ENCODE measurements around the gene GPR108. TPM values are rescaled to one million over a fixed set of nuclear protein-coding genes. Genes with fewer than 3 reads are reported as not detected.

Gene GPR108
- total RNA-seq, 1 experiment from 2014 or later: 53.6 TPM

- peaks cover 2% of the 10 kb centered on the region for H3K36me3 Mint-ChIP-seq (ENCODE audit: insufficient read depth, unreplicated experiment)
- no peak for DNase-seq
Observed at GRCh38 chr19:6694147-6694815, 43.1 kb downstream of the GPR108 start.

GRCh38 chr19:6693681-6694080 lies 43.7 kb downstream of the GPR108 start:
- BruUV-seq (replicated peaks): no TSS peak
- H3K4me1 Mint-ChIP-seq (ENCODE audit: low read depth, unreplicated experiment): peaks cover 3% of the 10 kb centered on the region
- H3K9me3 Mint-ChIP-seq (ENCODE audit: unreplicated experiment): peaks cover 10% of the 10 kb centered on the region
- H3K27me3 Mint-ChIP-seq (ENCODE audit: insufficient read depth, unreplicated experiment): no peaks in the 10 kb centered on the region
- no peaks in the 10 kb centered on the region for H3K27me3 ChIP-seq (replicated peaks; ENCODE audit: control insufficient read depth, insufficient read depth, low read length)
- peaks cover 8% of the 10 kb centered on the region for H3K36me3 Mint-ChIP-seq (ENCODE audit: insufficient read depth, unreplicated experiment)
- DNase-seq: no peak
- no peak overlapping the region for H3K4me3 ChIP-seq (ENCODE audit: low read depth, low read length)
- H3K9me3 ChIP-seq: no peaks in the 10 kb centered on the region
- POLR2A ChIA-PET: no interaction called here
- CTCF ChIA-PET: no interaction called here
- H3K36me3 ChIP-seq (ENCODE audit: control insufficient read depth, insufficient read depth, low read length): no peaks in the 10 kb centered on the region
- no peak overlapping the region for H3K27ac Mint-ChIP-seq (ENCODE audit: unreplicated experiment)
- no peak for TF ChIP-seq CTCF (IDR thresholded peaks at IDR 0.05; ENCODE audit: insufficient read depth in 1 of 2, low read depth in 1 of 2, low read length in 1 of 2, severe bottlenecking in 1 of 2, unreplicated experiment in 1 of 2)
- no peak overlapping the region for H3K4me3 Mint-ChIP-seq (ENCODE audit: unreplicated experiment)
- intact Hi-C loops (cut with micrococcal nuclease; ENCODE audit: unreplicated experiment): no loop called here
- H3K4me1 ChIP-seq: no peaks in the 10 kb centered on the region

More at GRCh38 chr19:6694147-6694815, 43.1 kb downstream of the GPR108 start:
- peaks cover 4% of the 10 kb centered on the region for H3K9me3 Mint-ChIP-seq (ENCODE audit: unreplicated experiment)
- H3K4me1 Mint-ChIP-seq (ENCODE audit: low read depth, unreplicated experiment): no peaks in the 10 kb centered on the region
- ChIA-PET POLR2A (no interaction called here), CTCF (no interaction called here)
- no peak for TF ChIP-seq CTCF (IDR thresholded peaks at IDR 0.05; ENCODE audit: insufficient read depth in 1 of 2, low read depth in 1 of 2, low read length in 1 of 2, severe bottlenecking in 1 of 2, unreplicated experiment in 1 of 2)
- BruUV-seq (replicated peaks): no TSS peak
- H3K27me3 ChIP-seq (replicated peaks; ENCODE audit: control insufficient read depth, insufficient read depth, low read length): no peaks in the 10 kb centered on the region
- no peak overlapping the region for H3K27ac Mint-ChIP-seq (ENCODE audit: unreplicated experiment)
- H3K4me3 Mint-ChIP-seq (ENCODE audit: unreplicated experiment): no peak overlapping the region
- intact Hi-C loops (cut with micrococcal nuclease; ENCODE audit: unreplicated experiment): no loop called here
- H3K4me1 ChIP-seq: no peaks in the 10 kb centered on the region
- H3K36me3 ChIP-seq (ENCODE audit: control insufficient read depth, insufficient read depth, low read length): no peaks in the 10 kb centered on the region
- no peak overlapping the region for H3K4me3 ChIP-seq (ENCODE audit: low read depth, low read length)
- no peaks in the 10 kb centered on the region for H3K9me3 ChIP-seq
- H3K27me3 Mint-ChIP-seq (ENCODE audit: insufficient read depth, unreplicated experiment): no peaks in the 10 kb centered on the region

GRCh38 chr19:6693056-6693471 lies 44.3 kb downstream of the GPR108 start:
- TF ChIP-seq CTCF (IDR thresholded peaks at IDR 0.05; ENCODE audit: insufficient read depth in 1 of 2, low read depth in 1 of 2, low read length in 1 of 2, severe bottlenecking in 1 of 2, unreplicated experiment in 1 of 2): no peak
- no TSS peak for BruUV-seq (replicated peaks)
- intact Hi-C loops (cut with micrococcal nuclease; ENCODE audit: unreplicated experiment): no loop called here
- Histone ChIP-seq H3K4me1 (no peaks in the 10 kb centered on the region), H3K27me3 (replicated peaks; ENCODE audit: control insufficient read depth, insufficient read depth, low read length) (no peaks in the 10 kb centered on the region), H3K36me3 (ENCODE audit: control insufficient read depth, insufficient read depth, low read length) (no peaks in the 10 kb centered on the region), H3K9me3 (no peaks in the 10 kb centered on the region), H3K4me3 (ENCODE audit: low read depth, low read length) (no peak overlapping the region)
- H3K9me3 Mint-ChIP-seq (ENCODE audit: unreplicated experiment): peaks cover 15% of the 10 kb centered on the region
- ChIA-PET CTCF (interaction anchor here (0.6 kb wide), 2 partner anchors 12 to 59 kb away, joined by 3 to 7 read pairs; no protein-coding TSS in a partner anchor), POLR2A (no interaction called here)
- H3K4me3 Mint-ChIP-seq (ENCODE audit: unreplicated experiment): no peak overlapping the region
- H3K4me1 Mint-ChIP-seq (ENCODE audit: low read depth, unreplicated experiment): peaks cover 5% of the 10 kb centered on the region
- DNase-seq: no peak
- H3K36me3 Mint-ChIP-seq (ENCODE audit: insufficient read depth, unreplicated experiment): peaks cover 11% of the 10 kb centered on the region
- no peaks in the 10 kb centered on the region for H3K27me3 Mint-ChIP-seq (ENCODE audit: insufficient read depth, unreplicated experiment)
- no peak overlapping the region for H3K27ac Mint-ChIP-seq (ENCODE audit: unreplicated experiment)

Data from Caco-2 (cell line).